Ovary (tissue), 9 donors: ENCODE measurements around the gene RC3H1. TPM values are rescaled to one million over a fixed set of nuclear protein-coding genes. Genes with fewer than 3 reads are reported as not detected.

Experiments used
- DNase-seq, 5 donors: peaks; one replicate each; pipeline ENCODE4 v3.0.0-alpha.2; 2019 to 2020
- H3K27ac ChIP-seq, 2 donors: fragments of 200-600 bp; one replicate each; pipeline versions ENCODE4 v1.5.1 to v1.8.0; 2019 to 2022
- H3K27me3 ChIP-seq: fragments of 200-600 bp; one replicate; pipeline ENCODE4 v1.8.0; 2022
- H3K36me3 ChIP-seq: fragments of 200-600 bp; sonication (generic); one replicate; pipeline ENCODE4 v1.5.1; 2019
- H3K4me1 ChIP-seq: one replicate; pipeline ENCODE4 v1.8.1; 2013; ENCODE audit warnings: mild to moderate bottlenecking, moderate library complexity; ENCODE audit not compliant: insufficient read depth
- H3K4me3 ChIP-seq: fragments of 200-600 bp; sonication (generic); one replicate; pipeline ENCODE4 v1.5.1; 2017
- H3K9me3 ChIP-seq, 2 donors: fragments of 200-600 bp in 1 of 2; sonication (generic) in 1 of 2; one replicate each; pipeline versions ENCODE4 v1.5.1 to v1.8.1; 2013 to 2019; ENCODE audit warnings: mild to moderate bottlenecking in 1 of 2, moderate library complexity in 1 of 2
- EP300 ChIP-seq: sonication (generic); formaldehyde crosslinking; IDR thresholded peaks from one replicate; pipeline ENCODE4 v1.6.1; 2017; ENCODE audit warnings: antibody characterized with exemption
- POLR2A ChIP-seq: fragments of 450-650 bp; IDR thresholded peaks from one replicate; pipeline ENCODE4 v1.6.1; 2017; ENCODE audit warnings: antibody characterized with exemption, mild to moderate bottlenecking, moderate library complexity
- WGBS, 3 donors: extraction: QIAGEN DNeasy Blood & Tissue Kit in 1 of 3; methylation state at CpG; one replicate each; pipeline versions ENCODE4 v1.1.5 to v1.1.7; 2013 to 2017; 5-methylcytosine and 5-hydroxymethylcytosine counted together
- intact Hi-C, 4 donors: fragments of 100-400 bp; cut with DNase I; formaldehyde crosslinking; loops; one replicate each; pipeline versions ENCODE4 v1.11.0 to v1.15.1; 2022 to 2023
- polyA plus RNA-seq, 2 donors: library from polyadenylated mRNA; stranded (reverse); fragments of 200-250 nt in 1 of 2; fragments of 350-450 nt in 1 of 2; fragmentation: Illumina TruSeq in 1 of 2; extraction: RNeasy Lipid Tissue Mini Kit (QIAGEN cat#74804) in 1 of 2; gene quantifications; one replicate each; pipeline ENCODE4 v1.2.3, GENCODE V29; 2013 to 2014
- total RNA-seq, 7 donors: library from RNA; depleted of rRNA in 2 of 7; stranded (reverse); fragments of >200 nt in 2 of 7; fragmentation: NEBNext Ultra II Directional in 3 of 7; extraction: Animal tissue kit (Norgen Biotek cat#: 25700) in 3 of 7; gene quantifications; one replicate each; pipeline versions ENCODE4 v1.1.0 to v1.2.4, GENCODE V29; 2016 to 2023
- TF ChIP-seq, protein P1 (sequence below), 3 donors: fragments of 450-650 bp in 2 of 3; fragments of 200-600 bp in 1 of 3; IDR thresholded peaks; one replicate each; pipeline versions ENCODE4 v1.5.1 to v1.8.0; 2016 to 2022; ENCODE audit warnings: antibody characterized with exemption in 3 of 3, mild to moderate bottlenecking in 1 of 3
- donor health status: DM: no; HTN: no; CAD: no; lungs with moderate emphysema.
- donor health status: DM: no; HTN: no; CAD: no.
- donor health status: Bipolar disorder and iron deficiency.
- donor health status: DM: yes; HTN: yes; CAD: no.
- donor health status: DM: no; HTN: no; CAD: no.
- donor health status: DM: yes; HTN: yes; CAD: no.

Gene RC3H1
- total and polyA plus RNA-seq, 9 donors, result 4.6 to 33.8 (median 26.5) TPM

DNA sequence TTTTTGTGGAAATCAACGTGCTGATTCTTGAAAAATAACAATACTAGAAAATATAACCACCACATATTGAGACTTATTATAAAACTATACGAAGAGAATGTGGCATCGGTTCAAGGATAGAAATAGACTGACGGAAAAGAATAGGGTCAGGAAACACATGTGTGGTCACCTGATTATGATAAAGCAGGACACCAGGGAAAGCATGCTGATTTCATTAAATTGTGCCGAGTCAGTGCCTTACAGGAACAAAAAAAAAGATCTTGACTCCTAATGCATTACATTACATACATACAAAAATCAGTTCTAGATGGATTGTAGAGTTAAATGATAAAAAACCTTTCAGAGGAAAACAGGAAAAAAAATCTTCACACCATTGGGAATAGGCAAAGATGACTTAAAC is 61.5 kb downstream of the RC3H1 start:
- Histone ChIP-seq H3K36me3 (no peaks in the 10 kb centered on the region), H3K9me3 (no peaks in the 10 kb centered on the region), H3K4me1 (no peaks in the 10 kb centered on the region), H3K27ac (no peak overlapping the region), H3K4me3 (no peak overlapping the region), H3K27me3 (no peaks in the 10 kb centered on the region)
- intact Hi-C loops, result no loop called here
- DNase-seq, result no peak
- 66 to 77% (median 69%) methylated on average over 5 of the region's 5 CpGs for WGBS, 3 donors
- TF ChIP-seq POLR2A (no peak), EP300 (no peak)
- TF ChIP-seq, protein P1, sequence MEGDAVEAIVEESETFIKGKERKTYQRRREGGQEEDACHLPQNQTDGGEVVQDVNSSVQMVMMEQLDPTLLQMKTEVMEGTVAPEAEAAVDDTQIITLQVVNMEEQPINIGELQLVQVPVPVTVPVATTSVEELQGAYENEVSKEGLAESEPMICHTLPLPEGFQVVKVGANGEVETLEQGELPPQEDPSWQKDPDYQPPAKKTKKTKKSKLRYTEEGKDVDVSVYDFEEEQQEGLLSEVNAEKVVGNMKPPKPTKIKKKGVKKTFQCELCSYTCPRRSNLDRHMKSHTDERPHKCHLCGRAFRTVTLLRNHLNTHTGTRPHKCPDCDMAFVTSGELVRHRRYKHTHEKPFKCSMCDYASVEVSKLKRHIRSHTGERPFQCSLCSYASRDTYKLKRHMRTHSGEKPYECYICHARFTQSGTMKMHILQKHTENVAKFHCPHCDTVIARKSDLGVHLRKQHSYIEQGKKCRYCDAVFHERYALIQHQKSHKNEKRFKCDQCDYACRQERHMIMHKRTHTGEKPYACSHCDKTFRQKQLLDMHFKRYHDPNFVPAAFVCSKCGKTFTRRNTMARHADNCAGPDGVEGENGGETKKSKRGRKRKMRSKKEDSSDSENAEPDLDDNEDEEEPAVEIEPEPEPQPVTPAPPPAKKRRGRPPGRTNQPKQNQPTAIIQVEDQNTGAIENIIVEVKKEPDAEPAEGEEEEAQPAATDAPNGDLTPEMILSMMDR (IDR thresholded peaks at IDR 0.05), result no peak

DNA sequence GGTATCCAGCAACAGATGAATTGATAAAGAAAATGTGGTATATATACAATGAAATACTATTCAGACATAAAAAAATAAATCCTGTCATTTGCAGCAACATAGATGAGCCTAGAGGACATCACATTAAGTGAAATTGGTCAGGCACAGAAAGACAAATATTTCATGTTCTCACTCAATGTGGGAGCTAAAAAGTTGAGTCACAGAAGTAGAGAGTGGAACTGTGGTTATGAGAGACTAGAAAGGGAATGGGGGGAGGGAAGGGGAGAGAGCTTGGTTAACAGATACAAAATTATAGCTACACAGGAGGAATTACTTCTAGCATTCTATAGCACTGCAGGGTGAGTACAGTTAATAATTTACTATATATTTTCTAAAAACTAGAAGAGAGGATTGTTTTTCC is 68.0 kb downstream of the RC3H1 start:
- intact Hi-C loops, result no loop called here
- TF ChIP-seq, protein P1 (IDR thresholded peaks at IDR 0.05), result no peak
- TF ChIP-seq POLR2A (no peak), EP300 (no peak)
- no peaks in the 10 kb centered on the region for H3K9me3 ChIP-seq
- H3K27me3 ChIP-seq, result no peaks in the 10 kb centered on the region
- no peak for DNase-seq
- no peak overlapping the region for H3K4me3 ChIP-seq
- no peaks in the 10 kb centered on the region for H3K4me1 ChIP-seq
- H3K27ac ChIP-seq, result no peak overlapping the region
- no peaks in the 10 kb centered on the region for H3K36me3 ChIP-seq

DNA sequence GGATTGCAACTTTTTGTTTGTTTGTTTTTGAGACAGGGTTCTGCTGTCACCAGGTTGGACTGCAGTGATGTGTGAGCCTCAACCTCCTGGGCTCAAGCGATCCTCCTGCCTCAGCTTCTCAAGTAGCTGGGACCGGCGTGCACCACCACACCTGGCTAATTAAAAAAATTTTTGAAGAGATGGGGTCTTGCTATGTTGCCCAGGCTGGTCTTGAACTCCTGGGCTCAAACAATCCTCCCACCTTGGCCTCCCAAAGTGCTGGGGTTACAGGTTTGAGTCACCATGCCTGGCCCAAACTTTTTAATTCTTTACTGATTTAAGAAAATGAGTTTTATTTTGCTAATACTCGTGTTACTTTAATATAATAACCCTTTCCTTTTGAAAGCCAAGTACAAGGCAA is 73.6 kb downstream of the RC3H1 start:
- H3K4me3 ChIP-seq, result no peak overlapping the region
- WGBS, 3 donors, result 97 to 99% (median 97%) methylated on average over 4 of the region's 4 CpGs
- H3K27ac ChIP-seq, result no peak overlapping the region
- H3K36me3 ChIP-seq, result no peaks in the 10 kb centered on the region
- H3K4me1 ChIP-seq, result no peaks in the 10 kb centered on the region
- no peaks in the 10 kb centered on the region for H3K27me3 ChIP-seq
- TF ChIP-seq, protein P1 (IDR thresholded peaks at IDR 0.05), result no peak
- TF ChIP-seq POLR2A (no peak), EP300 (no peak)
- H3K9me3 ChIP-seq, result no peaks in the 10 kb centered on the region
- no peak for DNase-seq
- intact Hi-C loops, result no loop called here

DNA sequence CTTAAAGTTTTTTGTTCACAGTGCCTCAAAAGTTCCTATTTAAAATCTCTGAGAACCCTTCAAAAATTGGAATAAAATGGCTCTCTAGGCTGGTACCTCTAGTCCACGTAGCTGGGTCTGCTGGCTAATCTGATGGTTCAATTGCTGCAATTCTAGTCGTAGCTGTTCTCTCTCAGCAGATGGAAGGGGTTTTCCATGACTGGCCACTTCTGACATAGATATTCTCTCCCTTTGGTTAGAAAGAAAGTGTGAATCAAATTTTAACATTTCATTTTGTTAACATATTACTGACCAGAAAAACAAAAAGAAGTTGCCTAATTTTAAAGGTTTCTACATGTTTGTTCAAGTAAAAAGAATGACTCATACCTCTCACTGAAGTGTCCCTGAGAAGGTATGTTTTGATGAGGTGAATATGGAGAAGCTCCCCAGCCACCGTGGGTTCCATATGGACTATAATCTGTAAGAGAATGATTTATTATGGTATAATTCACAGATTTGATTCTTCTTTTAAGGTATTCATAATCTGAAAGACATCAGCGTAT is 75.7 kb downstream of the RC3H1 start:
- no peak for TF ChIP-seq EP300
- TF ChIP-seq POLR2A, result no peak
- TF ChIP-seq, protein P1 (IDR thresholded peaks at IDR 0.05), result no peak
- DNase-seq, result no peak
- Histone ChIP-seq H3K4me3 (no peak overlapping the region), H3K9me3 (no peaks in the 10 kb centered on the region), H3K36me3 (no peaks in the 10 kb centered on the region), H3K27me3 (no peaks in the 10 kb centered on the region), H3K27ac (no peak overlapping the region), H3K4me1 (no peaks in the 10 kb centered on the region)
- WGBS, 3 donors, result 78 to 89% (median 79%) methylated on average over 4 of the region's 4 CpGs
- intact Hi-C loops, result no loop called here
